Measurements from ENCODE around the gene RMDN3. TPM values are rescaled to one million over a fixed set of nuclear protein-coding genes. Genes with fewer than 3 reads are reported as not detected.

The RMDN3 gene
- total and polyA plus RNA-seq, 2 experiments from 2014 or later = 26.0 to 46.8 TPM

- Histone ChIP-seq H3K4me3 (no peak overlapping the region), H4K20me1 (ENCODE audit: insufficient read depth, poor library complexity, severe bottlenecking) (no peaks in the 10 kb centered on the region), H3K36me3 (replicated peaks; ENCODE audit: insufficient read depth, low read depth) (no peaks in the 10 kb centered on the region), H3K9me3 (ENCODE audit: low read depth) (no peaks in the 10 kb centered on the region), H3K4me2 (no peak overlapping the region), H2AFZ (no peak overlapping the region), H3K79me2 (peaks cover 27% of the 10 kb centered on the region), H3K27ac (peak overlapping the region; percentile 82), H3K27me3 (no peaks in the 10 kb centered on the region), H3K4me1 (ENCODE audit: insufficient read depth) (peaks cover 11% of the 10 kb centered on the region), H3K9me2 (replicated peaks; ENCODE audit: insufficient read depth) (no peaks in the 10 kb centered on the region)
- TF ChIP-seq CTCF (IDR thresholded peaks at IDR 0.05; ENCODE audit: poor library complexity) = no peak
- TF ChIP-seq EZH2 (IDR thresholded peaks at IDR 0.05; ENCODE audit: borderline replicate concordance) = no peak
- no peak for TF ChIP-seq EZH2phosphoT487 (IDR thresholded peaks at IDR 0.05; ENCODE audit: low read depth, severe bottlenecking, unreplicated experiment)
- WGBS (ENCODE audit: low lambda C conversion rate, missing lambda C conversion rate) = 71% methylated on average over 7 of the region's 7 CpGs
- no peak for DNase-seq (ENCODE audit: low spot score)
Measured at GRCh38 chr15:40747685-40748631, 7.1 kb downstream of the RMDN3 start.

- no peak overlapping the region for H3K4me2 ChIP-seq
- H3K27ac ChIP-seq = peak overlapping the region; percentile 82
- peaks cover 17% of the 10 kb centered on the region for H3K79me2 ChIP-seq
- no peak overlapping the region for H3K4me3 ChIP-seq
- no peaks in the 10 kb centered on the region for H4K20me1 ChIP-seq (ENCODE audit: insufficient read depth, poor library complexity, severe bottlenecking)
- WGBS (ENCODE audit: low lambda C conversion rate, missing lambda C conversion rate) = 71% methylated on average over 3 of the region's 3 CpGs
- H3K9me3 ChIP-seq (ENCODE audit: low read depth) = no peaks in the 10 kb centered on the region
- H3K27me3 ChIP-seq = no peaks in the 10 kb centered on the region
- no peaks in the 10 kb centered on the region for H3K9me2 ChIP-seq (replicated peaks; ENCODE audit: insufficient read depth)
- H3K4me1 ChIP-seq (ENCODE audit: insufficient read depth) = peaks cover 8% of the 10 kb centered on the region
- no peak overlapping the region for H2AFZ ChIP-seq
- H3K36me3 ChIP-seq (replicated peaks; ENCODE audit: insufficient read depth, low read depth) = no peaks in the 10 kb centered on the region
- DNase-seq (ENCODE audit: low spot score) = no peak
- no peak for TF ChIP-seq CTCF (IDR thresholded peaks at IDR 0.05; ENCODE audit: poor library complexity)
- TF ChIP-seq EZH2phosphoT487 (IDR thresholded peaks at IDR 0.05; ENCODE audit: low read depth, severe bottlenecking, unreplicated experiment) = no peak
Measured at GRCh38 chr15:40746916-40747418, 8.1 kb downstream of the RMDN3 start.

DNA sequence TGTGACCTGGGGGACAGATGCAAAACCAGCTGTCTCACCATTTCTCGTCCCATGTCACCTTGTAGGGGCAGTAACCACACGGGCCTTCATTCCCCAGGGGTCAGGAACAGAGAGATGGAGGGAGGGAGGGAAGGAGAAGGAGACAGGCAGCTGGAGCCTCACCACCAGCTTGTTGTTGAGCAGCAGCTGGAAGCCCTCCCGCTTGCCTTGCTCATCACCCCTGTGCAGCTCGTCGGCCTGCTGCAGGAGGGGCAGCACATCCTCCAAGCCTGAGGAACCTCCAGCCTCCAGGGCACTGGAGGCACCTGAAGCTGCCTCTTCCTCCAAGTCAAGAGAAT is 10.3 kb downstream of the RMDN3 start:
- Histone ChIP-seq H3K4me3 (no peak overlapping the region), H3K79me2 (peaks cover 12% of the 10 kb centered on the region), H3K9me3 (ENCODE audit: low read depth) (no peaks in the 10 kb centered on the region), H3K9me2 (replicated peaks; ENCODE audit: insufficient read depth) (no peaks in the 10 kb centered on the region), H3K4me1 (ENCODE audit: insufficient read depth) (peaks cover 8% of the 10 kb centered on the region), H3K36me3 (replicated peaks; ENCODE audit: insufficient read depth, low read depth) (no peaks in the 10 kb centered on the region), H3K4me2 (no peak overlapping the region), H2AFZ (no peak overlapping the region), H3K27ac (no peak overlapping the region), H3K27me3 (no peaks in the 10 kb centered on the region), H4K20me1 (ENCODE audit: insufficient read depth, poor library complexity, severe bottlenecking) (no peaks in the 10 kb centered on the region)
- 88% methylated on average over 5 of the region's 5 CpGs for WGBS (ENCODE audit: low lambda C conversion rate, missing lambda C conversion rate)
- no peak for DNase-seq (ENCODE audit: low spot score)
- TF ChIP-seq EZH2 (IDR thresholded peaks at IDR 0.05; ENCODE audit: borderline replicate concordance) (no peak), CTCF (IDR thresholded peaks at IDR 0.05; ENCODE audit: poor library complexity) (no peak), EZH2phosphoT487 (IDR thresholded peaks at IDR 0.05; ENCODE audit: low read depth, severe bottlenecking, unreplicated experiment) (no peak)
